SU-DHL-6 (cell line): ENCODE data around the gene SPINT2.

ENCODE experiments used
- H2AFZ ChIP-seq: fragments of 200-600 bp; sonication (generic); 2 replicates; pipeline ENCODE4 v1.6.1; 2014; ENCODE audit warnings: low read depth, mild to moderate bottlenecking, moderate library complexity, mixed read lengths, antibody characterized with exemption, low read length; ENCODE audit not compliant: severe bottlenecking
- H3F3A ChIP-seq: fragments of 200-600 bp; shearing (Covaris generic); 2 replicates; pipeline ENCODE4 v1.6.0; 2016; ENCODE audit warnings: antibody characterized with exemption, mild to moderate bottlenecking; ENCODE audit not compliant: insufficient read depth
- H3K27ac ChIP-seq: fragments of 200-600 bp; sonication (generic); 2 replicates; pipeline ENCODE4 v1.5.1; 2016; ENCODE audit warnings: low read depth, mild to moderate bottlenecking, low read length, moderate library complexity, mixed read lengths
- H3K27me3 ChIP-seq: fragments of 200-600 bp; sonication (generic), shearing (Covaris generic); 2 replicates; pipeline ENCODE4 v1.6.0; 2014; ENCODE audit warnings: mild to moderate bottlenecking, low read length
- H3K36me3 ChIP-seq: fragments of 200-600 bp; sonication (generic); 2 replicates; pipeline ENCODE4 v1.6.1; 2014; ENCODE audit warnings: mild to moderate bottlenecking, low read length, mixed read lengths
- H3K4me2 ChIP-seq: fragments of 300-600, 200-600 bp; shearing (Covaris generic), sonication (generic); 2 replicates; pipeline ENCODE4 v1.6.0; 2014; ENCODE audit warnings: low read length, low read depth, mild to moderate bottlenecking; ENCODE audit not compliant: poor library complexity, severe bottlenecking
- H3K4me3 ChIP-seq: fragments of 200-600 bp; sonication (generic); 2 replicates; pipeline ENCODE4 v1.5.1; 2014; ENCODE audit warnings: antibody characterized with exemption, low read length, mild to moderate bottlenecking, mixed read lengths; ENCODE audit not compliant: insufficient read depth, poor library complexity, severe bottlenecking
- H3K79me2 ChIP-seq: fragments of 200-600 bp; sonication (generic); 2 replicates; pipeline ENCODE4 v1.6.1; 2014; ENCODE audit warnings: mild to moderate bottlenecking, low read length, moderate library complexity; ENCODE audit not compliant: insufficient read depth
- H3K9ac ChIP-seq: fragments of 200-600 bp; sonication (generic); 2 replicates; pipeline ENCODE4 v1.7.0; 2014; ENCODE audit warnings: mild to moderate bottlenecking, low read length
- H3K9me2 ChIP-seq: fragments of 200-600 bp; sonication (generic); replicated peaks from 2 replicates; pipeline ENCODE4 v1.6.1; 2014; ENCODE audit warnings: low read length; ENCODE audit not compliant: insufficient read depth
- H3K9me3 ChIP-seq: fragments of 200-600 bp; sonication (generic); 2 replicates; pipeline ENCODE4 v1.6.1; 2014; ENCODE audit warnings: low read length, mixed read lengths; ENCODE audit not compliant: insufficient read depth
- H4K20me1 ChIP-seq: fragments of 200-600 bp; sonication (generic); 2 replicates; pipeline ENCODE4 v1.6.1; 2014; ENCODE audit warnings: low read depth, mild to moderate bottlenecking, antibody characterized with exemption, low read length, moderate library complexity, mixed read lengths
- CTCF ChIP-seq: fragments of 200-600 bp; sonication (generic); IDR thresholded peaks from one replicate; pipeline ENCODE4 v1.5.1; 2017; ENCODE audit warnings: antibody characterized with exemption, mild to moderate bottlenecking, low read length, moderate library complexity; ENCODE audit not compliant: insufficient read depth, poor library complexity, severe bottlenecking
- EZH2phosphoT487 ChIP-seq: fragments of 200-600 bp; sonication (generic), shearing (Covaris generic); conservative IDR thresholded peaks from 2 replicates; pipeline ENCODE4 v1.6.1; 2018; ENCODE audit warnings: mild to moderate bottlenecking, antibody characterized with exemption, low read length, moderate library complexity, mixed read lengths

The SPINT2 gene

GRCh38 chr19:38278751-38279150, 14.4 kb downstream of the SPINT2 start:
- H3K27ac ChIP-seq: no peak overlapping the region
- no peak overlapping the region for H2AFZ ChIP-seq
- no peaks in the 10 kb centered on the region for H3K9me3 ChIP-seq
- H3K79me2 ChIP-seq: no peaks in the 10 kb centered on the region
- no peak overlapping the region for H3K9ac ChIP-seq
- H3K27me3 ChIP-seq: no peaks in the 10 kb centered on the region
- no peaks in the 10 kb centered on the region for H3F3A ChIP-seq
- TF ChIP-seq CTCF: no peak
- no peak for TF ChIP-seq EZH2phosphoT487
- no peak overlapping the region for H3K4me3 ChIP-seq
- no peaks in the 10 kb centered on the region for H4K20me1 ChIP-seq
- no peaks in the 10 kb centered on the region for H3K36me3 ChIP-seq
- no peak overlapping the region for H3K4me2 ChIP-seq
- H3K9me2 ChIP-seq: no peaks in the 10 kb centered on the region

- H3K9ac ChIP-seq: no peak overlapping the region
Observed at GRCh38 chr19:38280030-38280921, 15.9 kb downstream of the SPINT2 start.

GRCh38 chr19:38281811-38282566, 17.6 kb downstream of the SPINT2 start:
- Histone ChIP-seq H3K79me2 (no peaks in the 10 kb centered on the region), H3K4me3 (no peak overlapping the region), H3K27me3 (no peaks in the 10 kb centered on the region), H3K27ac (no peak overlapping the region), H3K9me2 (no peaks in the 10 kb centered on the region), H3K4me2 (no peak overlapping the region), H3F3A (no peaks in the 10 kb centered on the region), H2AFZ (no peak overlapping the region), H4K20me1 (no peaks in the 10 kb centered on the region), H3K9ac (no peak overlapping the region), H3K36me3 (no peaks in the 10 kb centered on the region), H3K9me3 (no peaks in the 10 kb centered on the region)
- TF ChIP-seq EZH2phosphoT487 (no peak), CTCF (no peak)

More at GRCh38 chr19:38280030-38280921, 15.9 kb downstream of the SPINT2 start:
- no peaks in the 10 kb centered on the region for H3K9me3 ChIP-seq
- no peaks in the 10 kb centered on the region for H3K79me2 ChIP-seq
- H2AFZ ChIP-seq: no peak overlapping the region
- no peak for TF ChIP-seq CTCF
- no peak for TF ChIP-seq EZH2phosphoT487
- H3K36me3 ChIP-seq: no peaks in the 10 kb centered on the region
- no peak overlapping the region for H3K4me2 ChIP-seq
- no peak overlapping the region for H3K27ac ChIP-seq
- no peaks in the 10 kb centered on the region for H3F3A ChIP-seq
- H4K20me1 ChIP-seq: no peaks in the 10 kb centered on the region
- H3K27me3 ChIP-seq: no peaks in the 10 kb centered on the region
- H3K4me3 ChIP-seq: no peak overlapping the region
- no peaks in the 10 kb centered on the region for H3K9me2 ChIP-seq
